ENCODE results near the gene PPP1R13L. TPM values are rescaled to one million over a fixed set of nuclear protein-coding genes. Genes with fewer than 3 reads are reported as not detected.

PPP1R13L gene
- total RNA-seq, 2 donors from 2014 or later, result 51.2 to 112 TPM

DNA sequence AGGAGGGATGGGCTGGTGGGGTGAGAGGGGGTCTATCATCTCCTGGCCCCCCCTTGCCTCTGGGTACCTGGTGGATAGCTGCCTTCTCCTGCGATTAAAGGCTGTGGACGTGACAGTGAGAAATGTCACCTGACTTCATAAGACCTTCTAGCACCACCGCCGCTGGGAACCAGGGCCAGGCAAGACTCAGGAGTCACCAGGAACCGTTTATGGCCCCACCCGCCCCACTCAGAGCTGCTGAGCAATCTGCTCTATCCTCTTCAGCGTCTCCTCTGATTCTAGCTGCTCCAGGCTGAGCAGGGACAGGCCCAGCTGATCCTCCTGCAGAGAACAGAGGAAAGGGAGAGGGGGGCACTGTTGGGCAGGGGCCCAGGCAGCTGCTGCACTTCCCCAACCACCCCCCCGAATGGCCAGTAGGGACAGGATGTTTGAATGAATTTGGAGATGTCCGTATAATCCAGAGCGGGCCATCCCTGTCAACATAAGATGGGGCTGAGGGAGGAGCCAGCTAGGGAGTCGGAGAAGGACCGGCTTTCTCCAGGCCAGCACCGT lies 53.4 kb downstream of the PPP1R13L start:
- Histone ChIP-seq H3K36me3 (peaks cover 10% of the 10 kb centered on the region), H3K27me3 (replicated peaks; ENCODE audit: insufficient read depth) (no peaks in the 10 kb centered on the region), H3K27ac (no peak overlapping the region), H3K9me3 (no peaks in the 10 kb centered on the region), H3K4me1 (ENCODE audit: control insufficient read depth in 1 of 2, low read depth in 2 of 2) (no peaks in the 10 kb centered on the region), H3K4me3 (no peak overlapping the region)
- DNase-seq (ENCODE audit: low spot score) (no peak), ATAC-seq (ENCODE audit: insufficient number of reproducible peaks, low FRiP score, low read depth) (no peak)
- no peak for TF ChIP-seq CTCF (IDR thresholded peaks at IDR 0.05)

GRCh38 chr19:45350477-45351058 lies 54.3 kb downstream of the PPP1R13L start:
- TF ChIP-seq CTCF (IDR thresholded peaks at IDR 0.05), result no peak
- H3K27ac ChIP-seq, result no peak overlapping the region
- DNase-seq (ENCODE audit: low spot score) (no peak), ATAC-seq (ENCODE audit: insufficient number of reproducible peaks, low FRiP score, low read depth) (no peak)
- no peak overlapping the region for H3K4me3 ChIP-seq
- H3K36me3 ChIP-seq, result peaks cover 10% of the 10 kb centered on the region
- no peaks in the 10 kb centered on the region for H3K9me3 ChIP-seq
- H3K4me1 ChIP-seq (ENCODE audit: control insufficient read depth in 1 of 2, low read depth in 2 of 2), result no peaks in the 10 kb centered on the region
- H3K27me3 ChIP-seq (replicated peaks; ENCODE audit: insufficient read depth), result no peaks in the 10 kb centered on the region

GRCh38 chr19:45349430-45349941 lies 55.4 kb downstream of the PPP1R13L start:
- Histone ChIP-seq H3K27ac (no peak overlapping the region), H3K27me3 (replicated peaks; ENCODE audit: insufficient read depth) (no peaks in the 10 kb centered on the region), H3K4me1 (ENCODE audit: control insufficient read depth in 1 of 2, low read depth in 2 of 2) (no peaks in the 10 kb centered on the region), H3K36me3 (peaks cover 9% of the 10 kb centered on the region), H3K4me3 (no peak overlapping the region), H3K9me3 (no peaks in the 10 kb centered on the region)
- TF ChIP-seq CTCF (IDR thresholded peaks at IDR 0.05), result no peak
- no peak for DNase-seq (ENCODE audit: low spot score)
- no peak for ATAC-seq (ENCODE audit: insufficient number of reproducible peaks, low FRiP score, low read depth)

DNA sequence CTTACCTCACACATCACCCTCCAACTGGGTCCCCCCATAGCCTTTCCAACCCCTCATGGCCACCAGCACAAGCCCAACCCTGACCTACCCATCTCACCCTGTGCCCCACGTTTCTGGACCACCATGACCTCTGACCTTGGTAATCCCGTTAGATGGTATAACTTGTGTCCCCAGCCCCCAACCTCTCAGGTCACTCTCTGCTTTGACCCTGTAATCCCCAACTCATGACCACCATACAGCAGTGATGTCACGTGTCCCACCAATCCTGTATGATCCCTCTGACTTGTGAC lies 55.8 kb downstream of the PPP1R13L start:
- peaks cover 5% of the 10 kb centered on the region for H3K36me3 ChIP-seq
- no peak for TF ChIP-seq CTCF (IDR thresholded peaks at IDR 0.05)
- no peaks in the 10 kb centered on the region for H3K27me3 ChIP-seq (replicated peaks; ENCODE audit: insufficient read depth)
- no peak overlapping the region for H3K4me3 ChIP-seq
- H3K4me1 ChIP-seq (ENCODE audit: control insufficient read depth in 1 of 2, low read depth in 2 of 2), result no peaks in the 10 kb centered on the region
- DNase-seq (ENCODE audit: low spot score) (no peak), ATAC-seq (ENCODE audit: insufficient number of reproducible peaks, low FRiP score, low read depth) (no peak)
- no peaks in the 10 kb centered on the region for H3K9me3 ChIP-seq
- no peak overlapping the region for H3K27ac ChIP-seq

DNA sequence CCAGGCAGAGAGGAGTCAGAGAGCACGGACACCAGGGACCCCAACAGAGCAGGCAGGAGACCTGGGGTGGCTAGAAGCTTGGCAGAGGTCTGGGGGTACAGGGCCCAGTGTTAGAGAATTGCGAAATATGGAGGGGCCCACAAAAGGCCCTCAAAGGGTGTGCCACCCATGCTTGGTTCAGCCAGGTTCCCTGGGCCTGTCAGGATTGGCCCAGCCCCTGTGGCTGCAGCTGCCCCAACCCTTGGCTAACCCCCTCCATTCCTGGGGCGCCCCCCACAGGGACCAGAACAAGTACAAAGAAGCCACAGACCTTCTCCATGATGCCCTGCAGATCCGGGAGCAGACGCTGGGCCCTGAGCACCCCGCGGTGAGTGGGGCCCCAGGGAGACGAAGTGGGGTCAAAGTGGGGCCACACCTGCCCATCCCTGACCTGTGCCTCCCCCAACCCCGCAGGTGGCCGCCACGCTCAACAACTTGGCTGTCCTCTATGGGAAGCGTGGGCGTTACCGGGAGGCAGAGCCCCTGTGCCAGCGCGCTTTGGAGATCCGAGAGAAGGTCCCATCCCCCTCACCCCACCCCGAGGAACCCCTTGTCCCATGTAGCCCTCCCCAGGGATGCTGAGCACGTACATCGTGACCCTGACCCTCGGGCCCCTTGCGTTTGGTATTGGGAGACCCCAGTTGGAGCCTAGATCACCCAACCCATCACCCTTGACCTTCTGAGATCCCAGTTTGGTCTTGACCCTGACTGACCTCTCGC lies 56.3 kb downstream of the PPP1R13L start:
- Histone ChIP-seq H3K36me3 (peaks cover 5% of the 10 kb centered on the region), H3K9me3 (no peaks in the 10 kb centered on the region), H3K27me3 (replicated peaks; ENCODE audit: insufficient read depth) (no peaks in the 10 kb centered on the region), H3K27ac (no peak overlapping the region), H3K4me3 (no peak overlapping the region), H3K4me1 (ENCODE audit: control insufficient read depth in 1 of 2, low read depth in 2 of 2) (no peaks in the 10 kb centered on the region)
- ATAC-seq (ENCODE audit: insufficient number of reproducible peaks, low FRiP score, low read depth) (no peak), DNase-seq (ENCODE audit: low spot score) (no peak)
- no peak for TF ChIP-seq CTCF (IDR thresholded peaks at IDR 0.05)

Measured in thoracic aorta (tissue), 2 donors.